Urothelium cell line (cell line): ENCODE measurements around the gene MAP3K21.
A peak's percentile ranks its signal among the peaks of the same experiment; 100 is the strongest.

Experiments used
- DNase-seq: peaks from one replicate; pipeline ENCODE4 v3.0.0; 2011; ENCODE audit warnings: low spot score, mixed read lengths
- FAIRE-seq: peaks from 2 replicates; lab custom pipeline; 2011; peaks lifted over from hg19 to GRCh38; lab: Jason Lieb, UNC

Gene MAP3K21

DNA sequence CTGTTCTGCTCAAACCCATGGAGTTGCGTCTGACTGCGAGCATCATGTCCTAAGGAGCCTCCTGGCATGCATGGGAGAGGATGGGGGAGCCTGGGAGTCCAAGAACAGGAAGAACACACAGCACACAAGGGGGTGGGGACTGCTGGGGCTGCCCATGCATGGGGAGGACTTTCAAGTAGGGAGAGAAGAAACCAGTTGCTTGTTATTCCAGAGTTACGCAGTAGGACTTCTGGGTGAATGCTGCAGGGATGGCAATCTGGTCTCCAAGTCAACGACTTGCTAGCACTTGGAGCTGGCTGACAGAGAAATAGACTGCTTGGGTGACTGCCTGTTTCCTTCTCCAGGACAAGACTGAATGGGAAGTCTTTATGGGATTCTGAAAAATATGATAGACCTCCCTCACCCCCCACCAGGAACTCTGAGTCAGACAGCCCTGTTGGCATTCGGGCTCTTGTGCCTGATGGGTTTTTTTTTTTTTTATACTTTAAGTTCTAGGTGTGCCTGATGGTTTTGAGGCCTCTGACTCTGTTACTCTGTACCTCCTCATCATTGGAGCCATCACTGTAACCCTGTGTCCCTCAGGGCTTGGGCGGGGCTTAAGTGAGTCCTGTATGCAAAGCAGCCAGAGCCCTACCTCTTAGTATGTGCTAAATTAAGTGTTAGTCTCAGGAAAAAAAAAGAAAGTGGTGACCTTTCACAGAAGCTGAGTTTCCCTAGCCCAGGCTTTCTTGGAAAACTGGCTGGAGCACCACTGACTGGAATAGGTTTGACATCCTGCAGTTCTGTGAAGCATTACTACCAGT lies 30.3 kb downstream of the MAP3K21 start:
- no peak for DNase-seq
- FAIRE-seq, result no peak

DNA sequence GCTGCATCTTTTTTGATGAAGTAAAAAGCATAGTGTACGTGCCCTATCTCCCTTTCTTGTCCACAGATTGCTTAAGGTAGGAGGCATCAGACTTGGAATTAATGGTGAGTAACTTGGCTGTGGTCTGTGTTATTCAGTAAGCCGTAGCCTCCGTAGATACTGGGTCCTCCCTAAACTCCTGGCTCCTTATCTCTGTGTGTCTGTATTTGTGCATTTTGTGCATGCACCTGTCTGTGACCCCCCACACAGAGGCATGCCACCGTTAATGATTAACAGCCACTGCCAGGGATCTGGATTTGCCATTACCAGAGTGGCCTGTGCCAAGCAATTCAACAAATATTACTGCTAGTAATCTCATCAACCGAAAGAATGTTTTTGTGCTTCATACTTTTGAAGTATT lies 31.9 kb downstream of the MAP3K21 start:
- FAIRE-seq (no peak), DNase-seq (no peak)

DNA sequence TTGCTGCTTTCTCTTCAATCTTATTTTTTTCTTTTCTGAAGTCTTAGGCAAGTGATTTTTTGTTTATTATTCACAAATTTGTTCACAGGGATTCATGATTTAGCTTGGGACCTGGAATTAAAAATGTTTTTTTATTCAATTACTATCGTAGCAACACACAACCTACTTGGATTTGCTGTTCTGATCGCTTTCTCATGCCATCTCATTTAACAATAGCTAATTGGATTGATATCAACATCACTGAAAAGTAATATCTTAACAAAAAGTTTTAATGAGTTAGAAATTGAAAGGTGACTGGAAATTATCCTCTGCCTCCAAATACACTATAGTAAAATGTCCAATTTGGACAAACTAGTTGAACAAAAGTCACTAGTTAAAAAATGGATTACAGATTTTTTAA lies 32.4 kb downstream of the MAP3K21 start:
- FAIRE-seq (no peak), DNase-seq (no peak)

DNA sequence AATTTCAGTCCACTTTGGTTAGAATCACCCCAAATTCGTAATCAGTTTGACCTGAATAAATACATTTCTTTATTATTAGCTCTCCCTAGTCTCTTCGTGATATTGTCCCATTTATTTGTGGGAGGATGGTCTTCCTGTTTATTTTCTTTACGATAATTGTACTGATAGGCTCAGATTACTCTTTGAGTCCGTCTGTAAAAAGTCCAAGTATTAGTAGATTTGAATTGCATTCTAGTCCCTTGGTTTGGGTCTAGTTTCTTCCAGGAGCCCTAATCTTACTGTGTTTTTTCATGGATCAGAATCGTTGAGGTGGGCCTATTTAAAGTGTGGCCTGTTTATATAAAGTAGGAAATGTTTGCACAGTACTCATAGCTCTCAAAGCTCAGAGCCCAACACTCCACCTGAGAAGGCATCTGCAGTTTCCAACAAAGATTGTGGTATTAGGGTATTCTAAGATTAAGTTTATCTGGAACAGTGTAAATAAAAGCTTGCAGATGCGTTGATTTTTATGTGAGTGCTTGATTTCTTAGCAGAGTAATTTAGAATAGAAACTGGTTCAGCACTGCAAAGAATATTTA lies 33.1 kb downstream of the MAP3K21 start:
- DNase-seq, result no peak
- no peak for FAIRE-seq

DNA sequence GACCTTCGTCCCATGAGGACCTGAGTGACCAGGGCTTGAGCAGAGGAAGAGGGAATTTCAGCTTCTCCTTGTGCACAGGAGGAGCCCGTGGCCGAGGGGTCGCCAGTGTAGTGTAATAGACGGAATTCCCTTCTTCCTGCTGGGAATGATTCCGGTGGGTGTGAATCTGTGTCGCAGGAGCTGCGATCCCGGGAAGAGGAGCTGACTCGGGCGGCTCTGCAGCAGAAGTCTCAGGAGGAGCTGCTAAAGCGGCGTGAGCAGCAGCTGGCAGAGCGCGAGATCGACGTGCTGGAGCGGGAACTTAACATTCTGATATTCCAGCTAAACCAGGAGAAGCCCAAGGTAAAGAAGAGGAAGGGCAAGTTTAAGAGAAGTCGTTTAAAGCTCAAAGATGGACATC lies 34.4 kb downstream of the MAP3K21 start:
- DNase-seq, result no peak
- FAIRE-seq, result no peak

DNA sequence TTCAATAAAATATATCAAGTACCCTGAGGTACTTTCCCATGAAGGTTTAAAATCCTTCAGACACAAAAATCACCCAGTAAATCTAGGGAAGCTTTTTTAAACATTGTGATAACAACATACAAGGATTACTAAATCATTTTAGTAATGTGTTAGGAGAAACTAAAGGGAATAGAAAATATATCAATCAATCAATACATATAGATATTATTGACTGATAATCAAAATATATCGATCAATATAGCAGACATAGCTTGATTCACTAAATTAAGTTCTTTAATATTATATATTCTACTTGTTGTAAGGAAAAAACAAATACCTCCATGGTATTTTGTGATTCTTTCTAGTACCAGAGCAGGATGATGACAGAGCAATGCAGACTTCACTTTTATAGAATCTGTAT lies 35.2 kb downstream of the MAP3K21 start:
- FAIRE-seq, result no peak
- no peak for DNase-seq

DNA sequence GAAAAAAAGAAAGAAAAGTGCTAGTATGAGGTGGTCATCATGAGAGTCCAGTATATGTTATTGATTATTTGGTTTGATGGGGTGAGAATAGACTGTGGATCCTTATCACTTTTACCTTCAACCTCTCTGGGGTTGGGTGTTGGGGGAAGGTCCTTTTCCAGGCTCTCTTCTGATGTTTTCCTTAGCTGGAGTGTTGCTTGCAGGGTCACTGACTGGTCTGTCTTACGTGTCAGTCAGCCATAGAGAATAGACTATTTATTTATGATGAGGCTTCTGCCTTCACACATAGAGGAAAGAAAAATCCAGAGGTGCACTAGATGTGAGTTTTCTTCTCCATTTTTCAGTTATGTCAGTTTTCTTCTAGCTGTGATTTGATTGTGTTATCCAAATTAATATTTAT lies 36.5 kb downstream of the MAP3K21 start:
- DNase-seq, result no peak
- FAIRE-seq, result no peak

DNA sequence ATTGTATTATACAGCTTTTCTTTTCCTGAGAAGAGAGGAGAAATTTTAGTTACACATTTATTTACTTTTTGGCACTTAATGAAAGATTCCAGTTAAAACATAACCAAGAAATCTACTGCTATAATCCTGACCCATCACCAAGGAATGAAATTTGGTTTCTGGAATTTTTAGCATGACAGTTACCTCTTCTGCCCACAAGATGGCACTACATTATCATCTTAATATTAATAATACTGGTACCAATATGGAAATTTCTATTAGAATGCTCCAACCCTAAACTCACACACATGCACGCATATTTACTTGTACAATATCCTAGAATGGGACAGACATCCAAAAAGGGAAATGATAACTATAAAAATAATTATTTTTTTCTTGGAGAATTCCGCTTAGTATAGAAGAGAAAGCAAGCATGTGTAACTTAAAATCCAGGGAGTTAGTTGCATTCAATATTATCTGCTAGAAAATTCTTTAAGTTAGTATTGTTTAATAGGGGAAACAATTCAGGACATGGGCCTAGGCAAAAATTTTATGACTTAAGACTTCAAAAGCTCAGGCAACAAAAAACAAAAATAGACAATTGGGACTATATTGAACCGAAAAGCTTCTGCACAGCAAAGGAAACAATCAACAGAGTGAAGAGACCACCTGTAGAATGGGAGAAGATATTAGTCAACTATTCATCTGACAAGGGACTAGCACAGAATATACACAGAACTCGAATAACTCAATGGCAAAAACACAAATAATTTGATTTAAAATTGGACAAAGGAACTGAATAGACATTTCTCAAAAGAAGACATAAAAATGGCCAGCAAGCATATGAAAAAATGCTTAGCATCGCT lies 37.4 kb downstream of the MAP3K21 start:
- FAIRE-seq (no peak), DNase-seq (no peak)

DNA sequence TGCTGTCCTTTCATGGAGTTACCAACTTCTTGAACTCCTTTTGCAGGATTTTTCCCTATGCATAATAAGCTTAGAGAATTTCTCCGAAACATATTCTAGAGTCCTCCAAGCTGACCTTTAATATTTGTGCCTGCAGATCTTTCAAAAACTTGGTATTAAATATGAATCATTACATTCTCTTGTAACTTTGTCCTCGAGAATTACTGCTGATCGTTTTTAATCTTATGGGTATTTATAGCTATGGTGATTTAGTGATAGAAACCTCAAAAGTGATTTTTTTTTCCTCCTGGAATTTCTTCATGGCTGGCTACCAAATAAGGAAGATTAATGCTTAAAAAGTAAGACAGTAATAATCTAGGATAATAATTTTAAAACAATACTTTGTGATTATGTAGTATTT lies 39.1 kb downstream of the MAP3K21 start:
- FAIRE-seq (no peak), DNase-seq (no peak)

DNA sequence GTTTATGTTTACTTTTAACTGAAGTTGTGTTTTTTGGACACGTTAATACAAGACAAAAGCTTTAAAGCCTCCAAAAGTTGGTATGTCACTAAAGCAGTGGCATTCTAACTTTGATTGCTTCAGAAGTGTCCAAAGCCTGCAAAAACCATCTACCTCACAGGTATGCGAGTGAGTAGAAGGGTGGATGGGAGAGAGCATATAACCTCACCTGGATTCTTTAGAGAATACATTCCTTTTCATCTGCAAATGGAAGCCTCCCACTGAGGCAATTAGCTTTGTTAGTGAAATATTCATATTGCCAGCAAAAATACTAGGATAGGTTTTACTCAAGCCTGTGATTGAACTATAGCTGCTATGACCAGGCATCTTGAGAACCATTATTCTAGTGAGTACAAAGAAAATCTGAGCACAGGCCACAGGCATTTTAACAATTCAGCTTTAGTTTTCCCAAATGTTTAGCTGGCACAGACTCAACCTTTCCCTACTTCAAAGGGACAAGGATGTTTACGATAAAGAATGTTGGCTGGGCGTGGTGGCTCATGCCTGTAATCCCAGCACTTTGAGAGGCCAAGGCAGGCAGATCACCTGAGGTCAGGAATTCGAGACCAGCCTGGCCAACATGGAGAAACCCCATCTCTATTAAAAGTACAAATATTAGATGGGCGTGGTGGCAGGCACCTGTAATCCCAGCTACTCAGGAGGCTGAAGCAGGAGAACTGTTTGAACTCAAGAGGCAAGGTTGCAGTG lies 39.7 kb downstream of the MAP3K21 start:
- FAIRE-seq (no peak), DNase-seq (peak; percentile 44)

DNA sequence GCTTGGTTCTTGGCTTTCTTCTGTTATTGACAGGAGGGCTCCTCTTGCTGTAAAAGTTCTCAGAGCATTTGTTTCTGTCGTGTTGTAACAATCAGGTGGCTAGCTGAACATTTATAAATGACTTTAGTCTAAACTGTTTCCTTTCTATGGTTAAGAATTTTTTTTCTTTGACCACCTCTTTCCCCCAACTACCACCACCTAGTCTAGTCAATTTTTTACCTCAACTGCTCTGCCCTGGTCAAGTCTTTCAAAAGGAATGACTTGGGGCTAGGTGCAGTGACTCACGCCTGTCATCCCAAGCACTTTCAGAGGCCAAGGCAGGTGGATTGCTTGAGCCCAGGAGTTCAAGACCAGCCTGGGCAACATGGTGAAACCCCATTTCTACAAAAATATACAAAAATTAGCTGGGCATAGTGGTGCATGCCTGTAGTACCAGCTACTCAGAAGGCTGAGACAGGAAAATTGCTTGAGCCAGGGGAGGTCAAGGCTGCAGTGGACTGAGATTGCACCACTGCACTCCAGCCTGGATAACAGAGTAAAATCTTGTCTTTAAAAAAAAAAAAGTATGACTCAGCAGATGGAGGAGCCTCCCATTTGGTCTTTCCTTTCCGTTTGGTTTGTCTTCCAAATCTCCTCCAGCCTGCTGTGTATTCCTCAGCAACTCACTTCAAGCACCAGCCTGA lies 40.7 kb downstream of the MAP3K21 start:
- FAIRE-seq, result no peak
- peak; percentile 31 for DNase-seq

DNA sequence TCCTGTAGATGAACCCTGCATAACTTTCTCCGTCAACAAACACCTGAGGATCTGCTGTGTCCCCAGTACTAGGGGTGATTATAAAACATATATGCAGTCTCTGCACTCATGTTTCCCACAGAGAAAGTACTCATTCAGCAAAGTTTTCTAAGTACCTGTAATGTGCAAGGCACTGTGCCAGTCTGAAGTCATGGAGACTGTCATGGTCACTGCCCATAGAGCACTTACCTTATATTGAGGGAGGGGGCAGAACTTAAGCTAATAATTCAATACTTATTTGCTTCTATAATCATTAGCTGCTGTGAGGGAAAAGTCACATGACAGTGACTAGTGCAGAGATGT lies 41.2 kb downstream of the MAP3K21 start:
- FAIRE-seq, result no peak
- no peak for DNase-seq

DNA sequence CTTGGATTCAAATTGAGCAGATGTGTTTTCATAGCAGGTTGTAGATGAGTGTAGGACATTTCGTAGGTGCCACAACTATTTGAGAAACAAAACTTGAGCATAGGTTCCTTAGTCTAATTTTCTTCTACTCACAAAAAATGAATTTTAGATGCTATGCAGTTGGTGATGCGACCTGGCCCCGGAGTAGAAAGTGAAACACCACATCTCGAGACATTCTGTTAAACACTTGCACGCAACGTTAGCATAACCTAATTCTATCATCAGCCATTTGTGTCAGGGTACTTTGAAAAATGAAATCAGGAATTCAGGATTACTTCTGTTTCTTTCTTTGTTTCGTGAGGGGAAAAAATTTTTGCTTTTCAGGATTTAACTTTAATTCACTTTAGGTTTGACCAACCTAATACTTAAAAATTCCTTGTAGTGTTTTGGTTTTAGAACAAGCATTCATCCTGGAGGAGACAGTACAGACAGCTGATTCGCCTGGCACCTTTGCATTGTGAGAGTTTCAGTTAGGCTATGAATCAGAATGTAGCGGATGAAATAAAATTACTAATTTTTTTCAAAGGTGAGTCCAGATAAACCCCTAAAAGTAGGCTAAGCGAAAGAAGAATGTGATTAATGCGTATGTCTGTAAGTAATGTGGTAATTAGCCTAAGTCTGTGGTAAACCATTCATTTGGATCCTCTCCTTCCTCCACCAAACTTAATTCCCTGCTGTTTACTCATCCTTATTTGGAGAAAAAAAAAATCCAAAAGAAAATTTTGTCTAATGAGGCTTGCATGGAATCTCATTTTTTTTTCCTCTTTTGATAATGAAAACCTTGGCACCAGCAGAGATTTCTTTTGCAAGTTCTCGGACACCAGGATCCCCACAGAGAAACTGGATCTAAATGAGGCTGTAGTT lies 44.9 kb downstream of the MAP3K21 start:
- DNase-seq (no peak), FAIRE-seq (no peak)

DNA sequence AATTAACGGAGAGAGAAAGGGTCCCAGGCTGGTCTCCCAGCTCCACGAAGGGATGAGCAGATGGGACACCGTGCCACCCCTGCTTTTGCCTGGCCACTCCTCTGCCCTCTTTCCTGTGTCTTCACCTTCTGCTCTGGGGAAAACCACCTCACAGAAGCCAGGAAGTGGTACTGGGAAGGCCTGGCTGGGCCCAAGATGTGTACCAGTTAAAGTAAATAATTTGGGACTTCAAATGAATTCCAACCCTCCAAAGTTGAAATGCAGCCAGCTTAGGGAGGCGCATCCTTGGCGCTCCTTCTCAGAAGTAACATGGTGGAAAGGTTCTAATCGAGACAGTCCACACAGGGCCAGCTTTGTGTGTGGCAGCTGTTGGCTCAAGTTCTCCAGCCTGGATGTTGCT lies 45.7 kb downstream of the MAP3K21 start:
- DNase-seq (no peak), FAIRE-seq (no peak)

DNA sequence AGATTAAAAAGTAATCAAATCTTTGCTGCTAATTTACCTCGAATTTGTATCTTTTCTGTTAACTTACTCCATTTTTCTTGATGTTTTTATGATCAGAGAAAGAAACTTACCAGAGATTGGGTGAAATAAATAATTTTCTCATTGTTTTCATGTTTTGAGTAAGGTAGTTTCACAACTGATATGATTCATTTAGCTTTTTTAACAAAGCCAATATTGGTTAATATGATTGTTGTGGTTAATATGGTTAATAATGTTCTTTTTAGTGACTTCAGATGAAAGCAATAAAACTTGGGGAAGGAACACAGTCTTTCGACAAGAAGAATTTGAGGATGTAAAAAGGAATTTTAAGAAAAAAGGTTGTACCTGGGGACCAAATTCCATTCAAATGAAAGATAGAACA lies 48.1 kb downstream of the MAP3K21 start:
- FAIRE-seq (no peak), DNase-seq (no peak)

DNA sequence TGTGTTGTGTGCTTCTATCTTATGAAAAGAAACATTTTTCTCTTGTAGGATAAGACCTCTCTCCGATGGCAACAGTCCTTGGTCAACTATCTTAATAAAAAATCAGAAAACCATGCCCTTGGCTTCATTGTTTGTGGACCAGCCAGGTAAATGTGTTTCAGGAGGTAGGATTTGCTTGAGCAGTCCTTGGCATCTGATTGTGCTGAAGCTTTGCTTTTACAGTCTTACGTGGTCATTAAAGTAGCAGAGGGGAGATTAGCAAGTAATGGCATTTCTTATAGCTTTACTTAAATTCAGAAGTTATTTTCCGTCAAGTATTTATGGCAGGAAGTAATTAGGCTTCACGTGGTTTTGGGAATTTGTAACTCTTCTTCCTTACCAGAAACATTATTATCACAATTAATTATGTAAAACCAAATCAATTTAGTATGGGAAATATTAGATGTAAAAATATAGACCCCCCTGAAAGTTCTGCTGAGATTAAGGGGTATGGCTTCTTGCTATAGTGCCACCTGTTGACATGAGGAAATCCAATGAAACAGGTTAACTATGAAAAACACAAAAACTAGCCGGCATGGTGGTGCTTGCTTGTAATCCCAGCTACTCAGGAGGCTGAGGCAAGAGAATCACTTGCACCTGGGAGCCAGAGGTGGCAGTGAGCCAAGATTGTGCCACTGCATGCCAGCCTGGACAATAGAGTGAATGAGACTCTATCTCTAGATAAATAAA lies 49.0 kb downstream of the MAP3K21 start:
- no peak for FAIRE-seq
- no peak for DNase-seq

DNA sequence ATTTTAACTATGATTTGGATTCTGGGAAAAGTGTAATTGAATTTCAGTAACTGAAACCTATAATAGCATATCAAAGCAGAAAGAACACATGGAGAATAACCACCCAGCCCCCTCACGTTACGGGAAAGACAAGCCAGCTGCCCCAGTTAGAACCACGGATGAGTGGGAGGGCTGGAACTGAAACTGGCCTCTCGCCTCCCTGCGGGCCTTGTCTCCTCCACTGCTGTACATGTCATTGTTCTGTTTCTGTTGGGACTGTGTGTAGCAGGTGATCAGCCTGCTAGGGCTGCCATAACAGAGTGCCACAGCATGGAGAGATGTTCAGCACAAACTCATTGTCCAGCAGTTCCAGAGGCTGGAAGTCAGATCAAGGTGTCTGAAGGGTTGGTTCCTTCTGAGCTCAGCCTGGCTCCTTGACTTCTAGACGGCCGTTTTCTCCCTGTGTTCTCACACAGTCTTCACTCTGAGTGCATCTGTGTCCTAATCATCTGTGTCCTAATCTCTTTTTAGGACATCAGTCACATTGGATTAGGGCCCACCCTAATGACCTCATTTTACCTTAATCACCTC lies 52.4 kb downstream of the MAP3K21 start:
- DNase-seq, result no peak
- FAIRE-seq, result no peak

DNA sequence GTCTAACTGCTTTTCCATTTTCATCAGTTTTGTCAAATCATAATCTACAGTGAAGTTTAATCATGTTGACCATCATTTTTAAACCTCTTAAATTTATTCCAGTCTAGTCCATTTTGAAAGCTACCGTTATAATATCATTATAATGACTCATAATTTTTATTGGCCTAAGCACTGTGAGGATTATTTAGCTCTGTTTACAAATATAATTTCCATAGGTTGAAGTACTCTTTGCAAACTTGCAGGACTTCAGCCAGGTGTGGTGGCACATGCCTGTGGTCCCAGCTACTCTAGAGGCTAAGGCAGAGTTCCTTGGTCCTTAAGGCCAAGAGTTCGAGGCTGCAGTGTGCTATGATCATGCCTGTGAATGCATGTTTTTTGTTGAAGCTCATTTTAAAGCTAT lies 54.3 kb downstream of the MAP3K21 start:
- FAIRE-seq (no peak), DNase-seq (no peak)

DNA sequence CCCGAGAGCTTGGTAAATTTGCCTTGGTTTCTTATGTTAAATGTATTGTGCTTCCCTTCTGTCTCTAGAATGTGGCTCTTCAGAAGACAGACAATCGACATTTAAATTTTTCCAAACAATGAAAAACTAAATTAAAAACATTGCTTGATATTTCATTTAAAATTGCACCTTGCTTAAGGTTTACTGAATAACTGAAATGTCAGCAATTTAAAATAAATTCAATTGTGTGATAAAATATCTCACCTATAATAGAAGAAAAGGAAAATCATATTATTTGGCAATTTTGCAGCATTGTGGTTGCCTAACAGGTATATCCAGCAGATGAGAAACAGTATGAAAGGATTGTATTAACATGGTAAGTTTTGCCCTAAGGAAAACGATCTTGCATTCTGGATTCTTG lies 56.5 kb downstream of the MAP3K21 start:
- FAIRE-seq (no peak), DNase-seq (no peak)
